ENCODE data around the gene PARD3.
A peak's percentile ranks its signal among the peaks of the same experiment; 100 is the strongest.
"Not testable (repeated sequence)": the region's sequence is repeated elsewhere in the genome, so short reads cannot be mapped to it uniquely, and the experiment has no call there.

The PARD3 gene

DNA sequence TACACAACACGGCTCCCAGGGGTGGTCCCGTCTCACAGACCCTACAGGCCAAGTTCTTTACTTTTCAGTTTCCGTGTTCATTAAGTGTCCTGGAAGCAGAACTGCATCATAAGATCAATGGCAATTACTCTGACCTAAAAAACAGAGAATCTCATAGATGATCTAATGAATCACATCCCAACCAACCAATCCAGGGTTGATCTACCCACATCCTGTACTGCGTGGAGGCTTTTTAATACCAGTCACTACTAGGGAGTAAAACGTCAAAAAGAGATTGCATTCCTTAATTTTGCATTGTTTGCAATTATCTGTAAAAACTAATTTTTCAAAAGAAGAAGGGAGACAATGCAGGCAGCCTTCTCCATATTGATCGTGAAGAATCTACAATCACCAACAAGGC, 72.6 kb downstream of the PARD3 start:
- DNase-seq (ENCODE audit: low read depth) = no peak

DNA sequence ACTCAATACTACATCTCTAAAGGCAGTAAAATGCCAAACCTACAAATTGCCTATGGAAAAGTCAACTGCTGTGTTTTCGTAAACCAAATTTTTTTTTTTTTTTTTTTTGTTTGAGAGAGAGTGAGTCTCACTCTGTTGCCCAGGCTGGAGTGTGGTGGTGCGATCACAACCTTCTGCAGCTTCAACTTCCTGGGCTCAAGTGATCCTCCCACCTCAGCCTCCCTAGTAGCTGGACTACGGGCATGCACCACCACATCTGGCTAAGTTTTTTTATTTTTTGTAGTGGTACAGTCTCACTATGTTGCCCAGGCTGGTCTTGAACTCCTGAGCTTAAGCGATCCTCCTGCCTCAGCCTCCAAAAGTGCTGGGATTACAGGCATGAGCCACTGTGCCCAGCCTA, 74.0 kb downstream of the PARD3 start:
- DNase-seq (ENCODE audit: low read depth) = not testable (repeated sequence)

DNA sequence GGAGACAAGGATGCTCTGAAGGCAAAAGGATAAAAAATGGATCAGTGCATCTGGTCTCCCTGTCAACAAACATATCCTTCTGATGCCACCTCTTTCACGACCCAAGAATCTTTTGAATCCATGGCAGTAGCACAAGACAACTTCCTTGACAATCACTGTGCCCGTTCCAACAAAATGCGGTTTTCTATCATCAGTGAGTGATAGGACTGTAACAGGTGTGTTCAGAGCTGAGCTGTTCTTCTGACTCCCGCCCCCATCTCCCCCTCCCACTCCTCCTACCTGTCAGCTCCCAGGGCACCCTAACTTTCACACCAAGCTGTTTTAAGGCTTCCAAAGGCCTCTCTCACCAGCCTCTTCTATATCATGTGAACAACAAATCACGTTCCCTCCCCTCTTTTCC, 74.8 kb downstream of the PARD3 start:
- DNase-seq (ENCODE audit: low read depth) = no peak

DNA sequence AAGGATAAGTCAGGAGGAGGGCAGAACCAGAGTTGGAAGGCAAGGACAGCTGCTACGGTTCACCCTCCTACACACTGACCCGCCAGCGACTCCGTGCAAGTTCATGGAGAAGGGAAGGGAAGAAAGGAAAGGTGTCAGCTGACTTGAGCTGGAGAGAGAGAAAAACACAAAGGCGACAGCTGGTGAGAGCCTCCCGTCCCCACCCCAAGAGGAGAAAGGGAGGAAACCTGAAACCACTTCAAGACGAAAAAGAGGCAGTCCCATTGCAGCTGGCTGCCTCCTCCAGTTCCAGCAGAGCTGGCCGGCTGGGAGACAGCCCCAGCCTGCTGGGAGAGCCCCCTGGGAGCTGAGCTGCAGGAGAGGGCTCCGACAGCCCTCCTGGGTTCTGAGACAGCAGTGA, 75.2 kb downstream of the PARD3 start:
- DNase-seq (ENCODE audit: low read depth) = no peak

DNA sequence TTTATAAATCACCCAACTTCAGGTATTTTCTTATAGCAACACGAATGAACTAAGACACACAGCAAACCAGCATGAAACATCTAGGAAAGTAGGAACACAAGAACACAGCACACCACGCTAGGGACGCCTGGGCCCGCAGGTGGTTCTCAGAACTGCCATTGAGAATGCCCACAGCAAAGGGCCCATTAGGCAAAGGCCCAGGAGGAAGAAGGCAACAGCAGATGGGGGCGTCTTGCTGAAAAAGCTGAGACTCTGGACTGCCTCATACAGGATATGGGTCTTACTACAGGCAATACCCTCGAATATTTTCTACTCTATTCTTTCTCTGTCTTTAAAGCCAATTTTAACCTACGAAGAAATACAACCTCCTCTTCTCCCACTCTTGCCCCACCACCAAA, 77.3 kb downstream of the PARD3 start:
- DNase-seq (ENCODE audit: low read depth) = no peak

DNA sequence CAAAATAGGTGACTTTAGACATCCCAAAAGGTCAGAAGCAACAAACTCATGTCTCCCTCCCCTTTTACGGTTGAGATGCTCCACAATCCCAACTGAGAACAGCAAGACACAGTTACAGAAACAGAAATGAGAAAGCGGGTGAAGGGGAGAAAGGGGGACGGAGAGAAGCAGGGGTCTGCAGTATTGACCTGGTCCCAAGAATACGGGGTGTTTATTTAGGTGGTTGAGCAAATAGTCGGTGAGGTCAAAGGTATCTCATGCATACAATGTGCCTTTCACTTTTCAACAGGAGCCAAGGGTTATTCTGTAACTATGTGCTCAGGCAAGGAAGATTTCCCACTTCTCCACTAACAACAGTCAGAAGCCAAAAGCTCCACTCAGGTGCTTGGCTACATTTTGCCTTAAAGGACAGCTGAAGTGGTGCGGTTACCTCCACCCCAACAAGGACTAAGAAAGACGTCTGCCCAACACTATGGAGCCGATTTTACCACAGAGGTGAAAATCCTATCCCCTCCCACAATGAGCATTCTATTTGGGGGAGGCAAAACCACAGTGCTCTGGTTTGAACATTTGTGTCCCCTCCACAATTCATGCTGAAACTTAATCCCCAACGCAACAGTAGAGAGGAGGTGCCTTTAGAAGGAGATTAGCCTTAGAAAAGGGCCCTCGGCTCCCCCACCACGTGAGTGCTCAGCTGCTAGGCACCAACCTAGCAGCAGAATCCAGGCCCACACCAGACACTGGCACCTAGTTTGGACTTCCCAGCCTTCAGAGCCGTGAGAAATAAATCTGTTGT, 77.9 kb downstream of the PARD3 start:
- no peak for DNase-seq (ENCODE audit: low read depth)

DNA sequence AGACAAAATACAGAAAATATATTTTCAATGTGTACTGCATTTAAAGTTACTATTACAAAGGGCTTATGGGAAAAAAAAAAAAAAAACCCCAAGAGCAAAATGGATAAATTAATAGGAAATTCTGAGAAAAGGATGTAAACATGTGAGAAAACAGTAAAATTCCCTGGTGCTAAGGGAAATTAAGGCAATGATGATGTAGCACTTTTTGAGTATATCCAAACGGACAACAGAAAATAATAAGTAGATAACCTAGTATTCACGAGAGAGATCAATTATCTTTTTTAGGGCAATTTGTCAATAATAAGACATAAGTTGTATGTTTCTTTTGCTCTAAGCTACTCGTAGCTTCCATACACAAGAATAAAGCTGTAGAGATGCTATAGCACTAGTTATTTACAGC, 80.2 kb downstream of the PARD3 start:
- DNase-seq (ENCODE audit: low read depth) = no peak

DNA sequence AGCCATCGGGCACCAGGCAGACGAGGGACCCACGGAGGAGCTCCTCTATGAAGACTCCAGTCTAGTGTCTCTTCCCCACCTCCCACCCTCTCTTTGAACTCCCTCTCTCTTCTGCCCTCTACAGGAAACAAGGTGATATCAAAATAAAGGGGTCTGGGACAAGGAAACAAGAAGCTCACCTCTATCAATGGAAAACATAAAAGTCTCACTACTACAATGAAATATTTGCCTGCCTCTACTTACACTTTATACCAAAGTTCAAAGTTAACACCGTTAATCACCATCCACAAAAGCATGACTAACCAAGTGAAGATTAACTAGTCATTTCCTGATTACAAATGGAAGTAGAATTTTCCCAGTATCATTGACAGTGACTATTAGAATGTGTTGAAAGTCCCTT, 82.2 kb downstream of the PARD3 start:
- no peak for DNase-seq (ENCODE audit: low read depth)

DNA sequence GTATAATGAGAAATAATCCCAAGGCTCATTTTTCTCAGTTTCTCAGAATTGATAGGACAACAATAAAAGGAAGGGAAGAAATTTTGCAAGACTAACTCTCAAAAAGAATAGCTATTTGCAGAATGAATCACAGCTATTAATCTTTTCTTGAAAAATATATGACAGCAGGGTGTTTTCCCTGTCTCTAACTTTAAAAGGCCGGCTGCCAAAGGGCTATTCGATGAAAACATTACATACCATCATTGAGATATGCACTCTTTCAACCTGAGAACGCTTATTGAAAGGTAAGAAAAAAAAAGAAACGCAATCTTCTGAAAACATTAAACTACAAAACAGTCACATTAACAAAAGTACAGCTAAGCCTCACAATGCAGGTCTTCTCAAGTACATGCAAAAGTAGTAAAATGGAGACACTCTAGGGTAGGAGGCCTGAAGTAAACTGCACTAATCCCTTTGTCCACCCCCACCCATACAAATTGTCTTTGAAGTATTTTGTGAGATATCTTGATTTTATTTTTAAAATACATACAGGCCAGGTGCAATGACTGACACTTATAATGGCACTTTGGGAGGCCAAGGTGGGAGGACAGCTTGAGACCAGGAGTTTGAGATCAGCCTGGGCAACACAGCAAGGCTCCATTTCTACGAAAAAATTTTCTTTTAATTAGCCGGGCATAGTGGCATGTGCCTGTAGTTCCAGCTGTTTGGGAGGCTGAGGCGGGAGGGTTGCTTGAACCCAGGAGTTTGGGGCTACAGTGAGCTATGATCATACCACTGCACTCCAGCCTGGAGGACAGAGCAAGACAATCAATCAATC, 83.0 kb downstream of the PARD3 start:
- DNase-seq (ENCODE audit: low read depth) = no peak

DNA sequence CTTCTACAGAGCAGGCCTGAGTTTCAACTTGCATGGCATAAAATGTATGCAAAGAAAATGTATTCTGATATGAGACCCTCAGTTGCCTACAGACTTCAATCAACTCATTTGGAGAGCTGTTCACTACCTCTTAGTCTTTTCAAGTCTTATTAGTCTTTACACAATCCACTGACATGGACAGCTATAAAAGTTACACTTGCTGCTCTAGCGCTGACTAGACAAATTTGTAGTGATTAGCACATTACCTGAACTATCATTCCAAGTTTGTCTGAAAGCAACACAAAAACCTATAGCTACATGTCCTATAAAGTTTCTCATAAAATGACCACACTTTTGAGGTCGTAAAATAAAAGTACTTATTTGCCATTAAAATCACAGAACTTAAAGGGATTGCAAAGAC, 83.9 kb downstream of the PARD3 start:
- no peak for DNase-seq (ENCODE audit: low read depth)

DNA sequence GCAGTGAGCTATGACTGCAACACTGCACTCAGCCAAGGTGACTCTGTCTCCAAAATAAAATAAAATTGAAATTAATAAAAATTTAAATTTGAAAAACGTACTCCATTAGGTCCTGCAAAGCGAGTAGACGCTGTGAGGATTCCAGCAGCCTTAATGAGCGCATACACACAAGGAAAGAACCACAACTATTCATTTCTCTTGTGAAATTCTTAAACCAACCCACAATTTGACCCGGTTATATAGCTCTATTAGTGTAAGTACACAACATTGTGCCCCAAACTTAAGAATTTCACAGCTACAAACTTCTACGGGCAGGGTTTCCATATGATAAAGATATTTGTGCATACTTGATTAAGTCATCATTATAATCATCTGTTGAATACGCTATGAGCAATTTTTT, 84.4 kb downstream of the PARD3 start:
- no peak for DNase-seq (ENCODE audit: low read depth)

DNA sequence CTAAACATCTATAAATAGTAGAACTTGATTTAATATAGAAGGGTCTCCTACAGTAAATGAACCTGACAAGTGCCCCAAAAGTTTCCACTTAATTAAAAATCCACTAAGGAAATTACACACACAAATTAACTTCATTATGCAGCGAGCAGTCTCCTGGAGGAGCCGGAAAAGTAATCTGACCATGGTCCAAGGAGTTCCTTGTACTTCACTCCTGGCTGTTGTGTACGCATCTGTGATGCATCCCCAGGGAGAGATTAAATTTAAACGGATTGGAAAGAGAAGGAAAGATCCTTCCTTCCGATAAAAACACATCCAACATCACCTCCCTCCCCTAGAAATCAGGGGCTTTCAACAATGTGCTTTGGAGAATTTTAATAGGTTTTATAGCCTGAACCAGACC, 85.5 kb downstream of the PARD3 start:
- no peak for DNase-seq (ENCODE audit: low read depth)

DNA sequence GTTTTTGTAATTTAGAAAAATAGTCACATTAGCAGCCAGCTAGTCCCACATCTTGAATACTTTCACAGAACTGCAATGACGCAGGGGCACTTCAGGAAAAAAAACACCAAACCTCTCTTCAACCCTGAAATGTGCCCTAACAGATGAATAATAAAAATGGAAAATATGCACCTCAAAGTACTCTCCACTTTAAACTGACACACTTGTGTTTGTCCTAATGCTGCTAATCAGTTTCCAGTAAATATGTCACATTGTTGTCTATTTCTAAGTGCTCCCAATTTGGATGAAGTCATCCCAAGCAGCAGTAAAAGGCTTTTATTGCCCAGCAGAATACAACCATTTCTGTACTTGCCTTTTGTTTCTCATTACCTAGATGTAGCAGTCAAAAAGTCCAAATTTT, 86.7 kb downstream of the PARD3 start:
- no peak for DNase-seq (ENCODE audit: low read depth)

DNA sequence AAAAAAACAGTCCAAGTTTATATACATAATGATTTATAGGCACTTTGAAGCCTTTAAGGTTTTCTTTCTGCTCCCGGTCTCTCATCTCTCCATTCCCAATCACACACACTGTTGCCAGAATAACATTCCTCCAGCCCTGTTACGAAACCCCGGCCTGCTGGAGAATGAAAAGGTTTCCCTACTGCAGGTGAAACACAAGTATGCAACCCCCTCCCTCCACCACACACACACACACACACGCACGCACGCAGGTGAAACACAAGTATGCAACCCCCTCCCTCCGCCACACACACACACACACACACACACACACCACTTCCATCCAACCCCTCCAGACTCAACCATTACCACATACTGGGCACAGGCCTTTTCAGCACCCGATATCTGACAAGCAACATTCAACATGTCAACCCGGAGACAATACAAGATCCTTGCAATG, 87.5 kb downstream of the PARD3 start:
- DNase-seq (ENCODE audit: low read depth) = no peak

DNA sequence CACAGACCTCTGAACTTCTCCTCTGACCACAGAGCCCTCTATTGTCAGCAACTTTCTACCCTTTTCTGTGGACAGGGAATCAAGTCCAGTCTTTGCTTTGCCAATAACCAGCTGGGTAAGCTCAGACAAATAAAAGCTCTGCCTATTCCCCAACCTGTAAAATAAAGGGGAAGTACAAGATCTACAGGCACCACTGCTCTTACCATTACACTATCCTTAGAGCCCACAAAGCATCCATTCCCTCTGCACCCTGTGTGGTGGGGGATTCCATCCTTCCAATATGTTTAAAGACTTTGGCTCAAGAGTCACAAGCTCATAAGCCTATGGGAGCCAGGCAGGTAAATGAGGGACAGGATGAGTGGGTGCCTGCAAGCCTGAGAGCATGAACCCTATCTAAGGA, 88.2 kb downstream of the PARD3 start:
- DNase-seq (ENCODE audit: low read depth) = no peak

DNA sequence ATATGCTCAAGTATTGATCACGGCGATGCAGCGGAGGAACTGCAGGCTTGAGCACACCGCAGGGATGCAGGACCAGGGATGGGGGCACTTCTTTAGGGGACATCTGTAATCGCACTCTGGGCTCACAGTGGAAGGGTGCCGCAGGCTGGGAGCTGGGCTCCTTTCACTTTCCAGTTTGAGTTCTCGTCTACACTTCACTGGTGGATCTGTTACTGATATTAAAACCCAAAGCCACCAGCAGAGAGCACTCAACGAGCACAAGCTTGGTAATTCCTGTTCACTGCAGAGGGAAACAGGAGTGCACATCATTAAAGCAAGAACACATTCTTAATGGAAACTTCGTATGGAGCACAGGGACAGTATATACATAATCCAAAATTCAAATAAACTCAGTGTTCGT, 91.3 kb downstream of the PARD3 start:
- DNase-seq (ENCODE audit: low read depth) = no peak

DNA sequence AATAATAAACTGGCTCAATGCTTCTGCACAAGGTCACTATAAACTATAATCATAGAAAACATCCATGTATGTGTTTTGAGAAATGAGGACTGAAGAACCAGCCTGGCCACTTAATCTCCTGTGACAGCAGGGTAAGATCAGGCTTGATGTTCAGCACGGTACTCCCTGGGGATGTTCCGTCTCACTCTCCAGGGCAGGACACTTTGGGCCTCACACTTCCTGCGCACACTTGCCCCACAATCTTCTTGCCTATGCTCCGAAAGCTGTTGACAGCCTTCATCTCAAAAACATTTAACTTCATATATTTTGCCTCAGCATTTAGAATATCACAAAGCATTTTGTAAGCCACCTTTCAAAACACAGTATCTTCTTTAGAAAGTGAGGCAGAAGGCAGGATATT, 92.7 kb downstream of the PARD3 start:
- DNase-seq (ENCODE audit: low read depth) = no peak

DNA sequence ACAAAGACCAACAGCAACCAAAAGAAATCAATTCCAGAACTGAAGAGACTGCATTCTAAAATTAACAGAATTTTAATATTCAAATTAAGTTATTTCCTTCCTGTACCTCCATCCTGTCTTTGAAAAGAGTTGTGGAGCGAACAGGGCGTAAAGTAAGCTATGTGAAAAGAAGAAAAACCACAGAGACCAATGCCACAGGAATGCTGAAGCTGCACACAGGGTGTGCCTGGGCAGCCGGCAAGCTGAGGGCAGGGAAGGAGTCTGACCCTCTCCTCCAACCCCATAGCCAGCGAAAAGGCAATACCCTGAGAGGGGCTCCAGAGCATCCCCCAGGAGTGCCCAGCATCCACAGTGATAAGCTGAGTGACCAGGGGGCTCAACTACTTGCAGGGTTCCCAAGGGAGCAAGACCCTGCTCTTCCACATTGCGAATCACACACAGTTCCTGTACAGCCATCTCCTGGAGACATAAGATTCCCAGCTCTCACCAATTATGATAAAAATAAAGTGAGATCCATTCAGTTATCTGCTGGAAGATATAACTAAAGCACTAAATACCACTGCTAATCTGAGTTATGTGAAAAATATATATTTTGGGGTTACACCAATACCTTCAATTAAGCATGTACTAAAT, 93.8 kb downstream of the PARD3 start:
- DNase-seq (ENCODE audit: low read depth) = no peak

DNA sequence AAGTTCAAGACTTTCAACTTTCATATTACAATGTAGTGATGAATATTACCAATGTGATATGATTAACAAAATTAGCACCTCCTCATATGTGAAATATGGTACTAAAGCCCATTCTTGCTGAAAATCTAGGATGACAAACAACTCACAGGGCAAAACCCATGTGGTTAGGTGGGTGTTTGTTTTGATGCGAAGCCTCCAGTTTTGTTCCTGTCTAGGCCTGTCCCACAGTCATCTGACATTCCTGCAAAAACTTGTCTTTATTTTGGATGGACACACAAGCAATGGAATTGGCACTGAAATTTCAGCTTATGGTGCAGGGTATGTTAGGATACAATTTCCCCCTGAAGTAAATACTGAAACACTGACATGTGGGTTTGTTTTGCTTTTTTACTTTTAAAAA, 95.3 kb downstream of the PARD3 start:
- DNase-seq (ENCODE audit: low read depth) = no peak

DNA sequence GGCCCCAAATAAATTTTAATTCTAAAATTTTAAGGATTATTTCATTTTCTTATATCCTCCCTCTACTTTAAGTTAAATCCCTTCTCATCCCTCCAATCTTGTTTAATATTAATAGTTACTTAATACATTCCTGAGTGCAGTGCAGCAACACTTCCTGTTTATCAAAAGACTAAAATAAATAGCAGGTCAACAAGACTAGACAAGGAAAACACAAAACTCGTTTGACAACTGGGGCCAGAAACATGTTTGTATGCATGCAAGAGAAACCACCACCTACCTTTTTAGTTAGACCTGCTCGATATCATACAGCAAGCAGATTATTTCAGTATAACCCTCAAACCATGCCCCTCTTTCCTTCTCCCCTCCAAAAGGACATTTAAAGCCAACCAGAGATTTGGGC, 95.8 kb downstream of the PARD3 start:
- no peak for DNase-seq (ENCODE audit: low read depth)

DNA sequence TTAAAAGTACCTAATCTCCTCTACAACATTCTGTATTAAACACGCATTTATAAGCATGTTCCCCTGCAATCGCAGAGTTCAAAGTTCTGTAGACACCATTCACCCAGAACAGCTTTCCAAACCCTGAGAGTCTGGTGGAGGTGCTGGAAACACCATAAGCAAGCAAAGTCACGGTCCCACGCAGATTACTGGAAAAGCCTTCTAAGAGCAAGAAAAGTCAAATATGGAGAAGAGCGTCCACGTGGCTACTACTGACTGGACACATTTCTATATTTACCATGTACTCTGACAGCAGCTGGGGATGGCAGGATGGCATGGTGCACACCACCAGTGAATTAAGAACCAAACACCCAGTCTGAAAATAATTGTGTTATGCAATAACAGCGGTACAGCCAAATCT, 97.7 kb downstream of the PARD3 start:
- DNase-seq (ENCODE audit: low read depth) = no peak

DNA sequence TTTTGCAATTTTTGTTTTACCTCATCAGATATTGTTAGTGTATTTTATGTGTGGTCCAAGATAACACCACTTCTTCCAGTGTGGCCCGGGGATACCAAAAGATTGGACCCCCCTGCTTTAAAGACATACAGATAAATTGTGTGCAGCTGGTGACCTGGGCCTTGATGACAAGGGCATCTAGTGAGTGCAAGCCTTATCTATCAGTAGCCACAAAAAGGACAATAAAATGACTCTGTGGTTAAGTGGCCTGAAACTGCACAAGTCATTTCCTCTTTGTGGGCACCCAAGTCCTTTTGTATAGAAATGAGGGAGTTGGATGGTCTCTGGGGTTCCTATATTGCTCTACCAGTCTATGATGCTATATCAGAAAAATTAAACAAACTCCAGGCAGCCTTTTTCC, 98.1 kb downstream of the PARD3 start:
- DNase-seq (ENCODE audit: low read depth) = peak; percentile 49

DNA sequence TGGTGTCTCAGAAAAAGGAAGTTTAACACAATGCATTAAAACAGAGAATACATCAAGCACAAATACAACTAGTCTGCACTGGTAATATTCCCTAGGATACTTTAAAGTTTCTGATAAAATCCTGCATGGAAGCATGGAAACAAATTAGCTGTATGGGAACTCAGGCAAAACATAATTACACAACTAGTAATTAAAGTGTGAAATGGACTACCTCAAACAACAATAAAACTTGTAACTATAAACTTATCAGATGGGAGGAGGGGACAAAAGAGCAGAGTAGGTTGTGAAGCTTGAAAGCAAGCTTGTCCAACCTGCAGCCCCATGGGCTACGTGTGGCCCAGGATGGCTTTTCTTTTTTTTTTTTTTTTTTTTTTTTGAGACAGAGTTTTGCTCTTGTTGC, 98.9 kb downstream of the PARD3 start:
- no peak for DNase-seq (ENCODE audit: low read depth)
